Measurements from ENCODE around the gene TEX2. TPM values are rescaled to one million over a fixed set of nuclear protein-coding genes. Genes with fewer than 3 reads are reported as not detected.

TEX2 gene
- total and polyA plus RNA-seq, 2 of the 13 experiments (the other 11 are each of a cell fraction or from before 2014, with no cell fraction given), result 21.4 to 37.7 TPM

DNA sequence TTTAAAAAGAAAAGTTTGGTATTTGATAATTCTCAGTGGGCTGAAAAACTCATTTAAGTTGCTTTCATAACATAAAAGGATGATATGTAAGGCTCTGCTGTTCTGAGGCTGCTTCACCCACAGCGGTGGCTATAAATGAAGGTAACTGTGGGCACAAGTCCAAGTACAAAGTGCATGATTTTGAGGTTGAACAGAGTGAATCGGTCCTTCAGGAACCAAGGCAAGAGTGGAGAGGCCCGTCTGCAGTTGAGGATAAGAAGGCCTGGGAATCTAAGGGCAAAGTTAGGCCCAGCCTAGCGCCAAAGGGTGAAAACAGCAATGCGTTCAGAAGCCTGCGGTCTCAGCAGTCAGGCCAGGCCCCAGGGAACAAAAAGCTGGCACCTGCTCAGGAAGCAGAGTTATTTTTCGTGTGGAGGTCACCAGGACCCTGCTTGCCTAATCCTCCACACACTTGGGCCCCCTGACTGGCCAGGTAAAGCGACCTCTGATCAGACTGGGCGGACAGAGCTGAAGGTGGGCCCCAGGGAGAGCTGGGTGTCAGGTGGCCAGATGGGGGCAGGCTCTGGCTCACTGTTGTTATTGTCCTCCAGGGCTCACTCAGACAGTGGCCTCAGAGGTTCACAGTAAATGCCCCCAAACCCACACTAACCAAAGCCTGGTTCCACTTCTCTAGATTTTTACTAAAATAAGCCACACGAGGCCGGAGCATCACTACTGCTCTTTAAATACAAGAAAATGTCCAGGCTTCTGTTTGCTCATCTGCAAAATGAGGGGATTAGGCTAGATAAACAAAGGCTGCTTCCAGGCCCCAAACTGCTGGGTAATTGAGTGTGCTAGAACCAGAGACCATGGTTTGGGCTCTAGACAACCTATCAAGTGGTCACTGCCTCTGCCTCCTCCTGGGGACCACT is 46.5 kb downstream of the TEX2 start (continued):
- no peak for TF ChIP-seq ZNF790 (CRISPR knock-in tag; IDR thresholded peaks at IDR 0.05; ENCODE audit: borderline replicate concordance)
- TF ChIP-seq TOPORS (CRISPR knock-in tag; IDR thresholded peaks at IDR 0.05), result peak; percentile 77; the same call in 1 of the 2 replicates
- TF ChIP-seq BCL3 (CRISPR knock-in tag; IDR thresholded peaks at IDR 0.05), result peak; percentile 93
- TF ChIP-seq ZNF232 (CRISPR knock-in tag; IDR thresholded peaks at IDR 0.05; ENCODE audit: borderline replicate concordance), result peak; percentile 66; the same call in 1 of the 2 replicates
- no peak for TF ChIP-seq ZBTB8A (CRISPR knock-in tag; IDR thresholded peaks at IDR 0.05; ENCODE audit: borderline replicate concordance, low read depth)
- no peak for TF ChIP-seq GPN1 (CRISPR knock-in tag; IDR thresholded peaks at IDR 0.05; ENCODE audit: borderline replicate concordance)
- TF ChIP-seq TBX2 (CRISPR knock-in tag; IDR thresholded peaks at IDR 0.05; ENCODE audit: borderline replicate concordance), result peak; percentile 97
- no peak for TF ChIP-seq CENPT (CRISPR knock-in tag; IDR thresholded peaks at IDR 0.05; ENCODE audit: low read depth)
- TF ChIP-seq ZSCAN31 (CRISPR knock-in tag; IDR thresholded peaks at IDR 0.05; ENCODE audit: low read depth), result peak; percentile 89; the same call in 1 of the 2 replicates
- no peak for TF ChIP-seq ZNF468 (CRISPR knock-in tag; IDR thresholded peaks at IDR 0.05)
- no peak for TF ChIP-seq XRCC5 (optimal IDR thresholded peaks at IDR 0.05; ENCODE audit: low read length)
- TF ChIP-seq ZNF143 (CRISPR knock-in tag; IDR thresholded peaks at IDR 0.05), result no peak
- TF ChIP-seq FLYWCH1 (CRISPR knock-in tag; IDR thresholded peaks at IDR 0.05), result no peak; the same call in 1 of the 2 replicates
- TF ChIP-seq ZNF234 (CRISPR knock-in tag; conservative IDR thresholded peaks at IDR 0.05), result no peak
- TF ChIP-seq TEF (CRISPR knock-in tag; IDR thresholded peaks at IDR 0.05), result peak; percentile 49; the same call in 1 of the 2 replicates
- TF ChIP-seq ZNF530 (CRISPR knock-in tag; IDR thresholded peaks at IDR 0.05; ENCODE audit: low read depth), result no peak
- no peak for TF ChIP-seq NFIC (IDR thresholded peaks at IDR 0.05; ENCODE audit: low read length)
- TF ChIP-seq, protein P1, sequence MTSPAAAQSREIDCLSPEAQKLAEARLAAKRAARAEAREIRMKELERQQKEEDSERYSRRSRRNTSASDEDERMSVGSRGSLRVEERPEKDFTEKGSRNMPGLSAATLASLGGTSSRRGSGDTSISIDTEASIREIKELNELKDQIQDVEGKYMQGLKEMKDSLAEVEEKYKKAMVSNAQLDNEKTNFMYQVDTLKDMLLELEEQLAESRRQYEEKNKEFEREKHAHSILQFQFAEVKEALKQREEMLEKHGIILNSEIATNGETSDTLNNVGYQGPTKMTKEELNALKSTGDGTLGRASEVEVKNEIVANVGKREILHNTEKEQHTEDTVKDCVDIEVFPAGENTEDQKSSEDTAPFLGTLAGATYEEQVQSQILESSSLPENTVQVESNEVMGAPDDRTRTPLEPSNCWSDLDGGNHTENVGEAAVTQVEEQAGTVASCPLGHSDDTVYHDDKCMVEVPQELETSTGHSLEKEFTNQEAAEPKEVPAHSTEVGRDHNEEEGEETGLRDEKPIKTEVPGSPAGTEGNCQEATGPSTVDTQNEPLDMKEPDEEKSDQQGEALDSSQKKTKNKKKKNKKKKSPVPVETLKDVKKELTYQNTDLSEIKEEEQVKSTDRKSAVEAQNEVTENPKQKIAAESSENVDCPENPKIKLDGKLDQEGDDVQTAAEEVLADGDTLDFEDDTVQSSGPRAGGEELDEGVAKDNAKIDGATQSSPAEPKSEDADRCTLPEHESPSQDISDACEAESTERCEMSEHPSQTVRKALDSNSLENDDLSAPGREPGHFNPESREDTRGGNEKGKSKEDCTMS (CRISPR knock-in tag; conservative IDR thresholded peaks at IDR 0.05), result no peak
- peak; percentile 48; the same call in 1 of the 2 replicates for TF ChIP-seq ONECUT2 (CRISPR knock-in tag; IDR thresholded peaks at IDR 0.05)
- no peak for TF ChIP-seq ZNF446 (CRISPR knock-in tag; IDR thresholded peaks at IDR 0.05)
- no peak for TF ChIP-seq ZNF3 (CRISPR knock-in tag; IDR thresholded peaks at IDR 0.05)
- TF ChIP-seq SOX6 (IDR thresholded peaks at IDR 0.05), result no peak
- peak; percentile 97 for TF ChIP-seq SOX6 (CRISPR knock-in tag; IDR thresholded peaks at IDR 0.05)
- peak; percentile 69; the same call in 1 of the 2 replicates for TF ChIP-seq ZSCAN20 (CRISPR knock-in tag; IDR thresholded peaks at IDR 0.05; ENCODE audit: borderline replicate concordance)
- TF ChIP-seq ZNF383 (CRISPR knock-in tag; IDR thresholded peaks at IDR 0.05; ENCODE audit: borderline replicate concordance), result no peak
- no peak for TF ChIP-seq ZBTB1 (CRISPR knock-in tag; IDR thresholded peaks at IDR 0.05; ENCODE audit: borderline replicate concordance)

Data from HepG2 (cell line).